Spleen (tissue), 7 donors: ENCODE measurements around the gene EBLN2.

Experiments
- CTCF ChIP-seq, 11 experiments: fragments of 200-600 bp in 7 of 11; fragments of 450-650 bp in 4 of 11; sonication (generic) in 4 of 11; IDR thresholded peaks in 8 of 11; conservative IDR thresholded peaks in 3 of 11; 1 replicate in 7 of 11; 2 replicates in 4 of 11; pipeline versions ENCODE4 v1.4.0 to v1.8.0; 2016 to 2021; ENCODE audit warnings: antibody characterized with exemption in 11 of 11, inconsistent platforms in 4 of 11, mild to moderate bottlenecking in 1 of 11
- POLR2A ChIP-seq, 3 donors: fragments of 450-650 bp; IDR thresholded peaks; one replicate each; pipeline ENCODE4 v1.5.1; 2017; ENCODE audit warnings: antibody characterized with exemption in 3 of 3, mild to moderate bottlenecking in 1 of 3
- donor health status: DM: no; HTN: no; CAD: no; lungs with moderate emphysema.
- donor health status: DM: no; HTN: no; CAD: no.
- donor health status: DM: no; HTN: no; CAD: no.

GRCh38 chr3:73074781-73075180 lies 13.3 kb downstream of the EBLN2 start:
- no peak for TF ChIP-seq POLR2A (IDR thresholded peaks at IDR 0.05)
- no peak for TF ChIP-seq CTCF (IDR thresholded peaks at IDR 0.05 in 8 of 11, conservative IDR thresholded peaks at IDR 0.05 in 3 of 11)
